Endothelial cell of umbilical vein (primary cell): Measurements from ENCODE around the gene NDC80. TPM values are rescaled to one million over a fixed set of nuclear protein-coding genes. Genes with fewer than 3 reads are reported as not detected.

Experiments used
- BruUV-seq: library from RNA; stranded (reverse); fragments of 400-500 nt; replicated peaks from 2 replicates; lab custom pipeline; 2021; lab: Mats Ljungman, UMichigan
- CTCF ChIA-PET: fragments of 300-600, 350-600 bp; sonication (Branson Sonifier 250); formaldehyde crosslinking; loops from one replicate; lab custom pipeline; 2021; ENCODE audit warnings: antibody characterized with exemption, inconsistent platforms; lab: Charles Lee
- POLR2A ChIA-PET: fragments of 300-600, 350-600 bp; sonication (Branson Sonifier 250); formaldehyde crosslinking; loops from one replicate; lab custom pipeline; 2021; ENCODE audit warnings: antibody characterized with exemption, inconsistent platforms; lab: Charles Lee
- DNase-seq: peaks from one replicate; pipeline ENCODE4 v3.0.0-alpha.2; 2011; ENCODE audit warnings: low read depth, low spot score
- FAIRE-seq: peaks from 2 replicates; lab custom pipeline; 2011; peaks lifted over from hg19 to GRCh38; lab: Jason Lieb, UNC
- H2AFZ ChIP-seq: 2 replicates; pipeline ENCODE4 v1.6.0; 2012; ENCODE audit warnings: low read depth, low read length, control low read depth, inconsistent platforms
- H3K27ac ChIP-seq: 2 replicates; pipeline ENCODE4 v1.5.1; 2011; ENCODE audit warnings: low read depth, mild to moderate bottlenecking, control low read depth, low read length, moderate library complexity; ENCODE audit not compliant: insufficient read depth
- H3K27me3 ChIP-seq, 2 experiments: 2 replicates each; pipeline versions ENCODE4 v1.6.0 to v1.6.1; 2011; ENCODE audit warnings: low read length in 2 of 2, mixed read lengths in 1 of 2; ENCODE audit not compliant: control insufficient read depth in 2 of 2, insufficient read depth in 2 of 2
- H3K36me3 ChIP-seq, 2 experiments: 2 replicates in 1 of 2; 3 replicates in 1 of 2; pipeline ENCODE4 v1.5.1; 2011; ENCODE audit warnings: low read length in 2 of 2, mild to moderate bottlenecking in 1 of 2, moderate library complexity in 1 of 2; ENCODE audit not compliant: control insufficient read depth in 2 of 2, insufficient read depth in 2 of 2; ENCODE audit errors: extremely low read depth in 1 of 2
- H3K4me1 ChIP-seq: 3 replicates; pipeline ENCODE4 v1.5.1; 2011; ENCODE audit warnings: mild to moderate bottlenecking, low read length; ENCODE audit not compliant: control insufficient read depth, insufficient read depth; ENCODE audit errors: extremely low read depth
- H3K4me2 ChIP-seq: 2 replicates; pipeline ENCODE4 v1.6.1; 2011; ENCODE audit warnings: low read length, control low read depth, mixed read lengths; ENCODE audit not compliant: insufficient read depth
- H3K4me3 ChIP-seq, 3 experiments: fragments of 200-600 bp in 1 of 3; sonication (generic), shearing (Covaris generic) in 1 of 3; replicated peaks in 1 of 3; 2 replicates each; pipeline ENCODE4 v1.5.1; 2011 to 2016; ENCODE audit warnings: control low read depth in 3 of 3, low read length in 3 of 3, mild to moderate bottlenecking in 2 of 3, inconsistent platforms in 1 of 3, low read depth in 1 of 3, moderate library complexity in 1 of 3; ENCODE audit not compliant: insufficient read depth in 1 of 3
- H3K79me2 ChIP-seq: 2 replicates; pipeline ENCODE4 v1.6.0; 2012; ENCODE audit warnings: low read length, inconsistent platforms; ENCODE audit not compliant: control insufficient read depth, insufficient read depth
- H3K9ac ChIP-seq: replicated peaks from 2 replicates; pipeline ENCODE3; 2011; ENCODE audit warnings: low read length, control low read depth; ENCODE audit not compliant: insufficient read depth; ENCODE audit errors: extremely low read depth
- H3K9me1 ChIP-seq: replicated peaks from 3 replicates; pipeline ENCODE4 v1.6.0; 2011; ENCODE audit warnings: mild to moderate bottlenecking, low read length; ENCODE audit not compliant: control insufficient read depth, insufficient read depth; ENCODE audit errors: extremely low read depth
- H3K9me3 ChIP-seq: replicated peaks from 2 replicates; pipeline ENCODE4 v1.5.1; 2012; ENCODE audit warnings: low read length, inconsistent platforms; ENCODE audit not compliant: control insufficient read depth, insufficient read depth
- H4K20me1 ChIP-seq: replicated peaks from 2 replicates; pipeline ENCODE3; 2011; ENCODE audit warnings: mild to moderate bottlenecking, low read length; ENCODE audit not compliant: control insufficient read depth, insufficient read depth; ENCODE audit errors: extremely low read depth
- EZH2 ChIP-seq: IDR thresholded peaks from 2 replicates; pipeline ENCODE4 v1.6.1; 2012; ENCODE audit warnings: borderline replicate concordance, low read depth, mild to moderate bottlenecking, moderate library complexity, low read length, inconsistent platforms; ENCODE audit not compliant: severe bottlenecking
- FOS ChIP-seq: IDR thresholded peaks from 2 replicates; pipeline ENCODE4 v1.6.1; 2011; ENCODE audit warnings: mild to moderate bottlenecking, low read length, moderate library complexity, borderline replicate concordance; ENCODE audit not compliant: insufficient read depth
- GATA2 ChIP-seq: IDR thresholded peaks from 2 replicates; pipeline ENCODE4 v1.7.0; 2011; ENCODE audit warnings: low read depth, mild to moderate bottlenecking, moderate library complexity, mixed read lengths, low read length; ENCODE audit not compliant: insufficient read length, insufficient read depth
- JUN ChIP-seq: IDR thresholded peaks from 2 replicates; pipeline ENCODE4 v1.6.1; 2011; ENCODE audit warnings: borderline replicate concordance, low read depth; ENCODE audit not compliant: insufficient read length, insufficient read depth
- MYC ChIP-seq: IDR thresholded peaks from one replicate; pipeline ENCODE4 v1.6.1; 2011; ENCODE audit warnings: mild to moderate bottlenecking, low read depth, low read length
- POLR2A ChIP-seq: IDR thresholded peaks from 2 replicates; pipeline ENCODE4 v1.6.1; 2012; ENCODE audit warnings: low read depth, mild to moderate bottlenecking, control low read depth, low read length
- POLR2AphosphoS5 ChIP-seq: IDR thresholded peaks from 2 replicates; pipeline ENCODE4 v1.6.1; 2012; ENCODE audit warnings: low read depth, mild to moderate bottlenecking, control low read depth, low read length, moderate library complexity; ENCODE audit not compliant: insufficient read depth
- dilution Hi-C: fragments of 300-500 bp; cut with MboI; formaldehyde crosslinking; loops from one replicate; pipeline ENCODE4 v1.15.0; 2019; ENCODE audit warnings: low sequenced_read_pairs; ENCODE audit not compliant: extremely low pct_ligation_motif_present
- intact Hi-C: fragments of 100-400 bp; cut with micrococcal nuclease; formaldehyde crosslinking; loops from one replicate; pipeline ENCODE4 v1.10.0; 2022
- polyA plus RNA-seq, 4 experiments: library from polyadenylated mRNA; depleted of rRNA in 3 of 4; stranded (reverse) in 3 of 4; unstranded in 1 of 4; fragments of >200 nt; gene quantifications; 2 replicates each; pipeline versions ENCODE4 v1.2.1 to v1.2.3, GENCODE V29; 2011 to 2012; ENCODE audit warnings: missing spikeins in 1 of 4
- total RNA-seq: library from RNA; stranded (reverse); gene quantifications from 2 replicates; pipeline ENCODE4 v1.2.3, GENCODE V29; 2021
- TF ChIP-seq, protein P1 (sequence below), 2 donors: IDR thresholded peaks; 1 replicate in 1 of 2; 2 replicates in 1 of 2; pipeline ENCODE4 v1.5.1; 2011; ENCODE audit warnings: low read length in 2 of 2, mild to moderate bottlenecking in 2 of 2, moderate library complexity in 2 of 2, control low read depth in 1 of 2, inconsistent platforms in 1 of 2, low read depth in 1 of 2; ENCODE audit not compliant: insufficient read depth in 1 of 2; ENCODE audit errors: extremely low read depth in 1 of 2
- TF ChIP-seq, protein P2 (sequence below): IDR thresholded peaks from 2 replicates; pipeline ENCODE4 v1.6.1; 2011; ENCODE audit not compliant: insufficient read depth, insufficient read length

NDC80 gene
- total and polyA plus RNA-seq, 2 donors (not counting 3 experiments of a cell fraction or from before 2014, with no cell fraction given), result 6.2 to 43.2 TPM

GRCh38 chr18:2644535-2644934 is 73.2 kb downstream of the NDC80 start:
- Histone ChIP-seq H2AFZ (no peak overlapping the region), H3K9me1 (no peaks in the 10 kb centered on the region), H3K27ac (no peak overlapping the region), H4K20me1 (no peaks in the 10 kb centered on the region), H3K9me3 (no peaks in the 10 kb centered on the region), H3K4me3 (no peak overlapping the region), H3K79me2 (no peaks in the 10 kb centered on the region), H3K4me2 (no peak overlapping the region), H3K4me1 (no peaks in the 10 kb centered on the region), H3K27me3 (peaks cover 2 to 6% of the 10 kb centered on the region in 2 experiments), H3K36me3 (no peaks in the 10 kb centered on the region), H3K9ac (no peak overlapping the region)
- TF ChIP-seq JUN (no peak), POLR2A (no peak), GATA2 (no peak), FOS (no peak), MYC (no peak), EZH2 (no peak), POLR2AphosphoS5 (no peak)
- TF ChIP-seq, protein P1, sequence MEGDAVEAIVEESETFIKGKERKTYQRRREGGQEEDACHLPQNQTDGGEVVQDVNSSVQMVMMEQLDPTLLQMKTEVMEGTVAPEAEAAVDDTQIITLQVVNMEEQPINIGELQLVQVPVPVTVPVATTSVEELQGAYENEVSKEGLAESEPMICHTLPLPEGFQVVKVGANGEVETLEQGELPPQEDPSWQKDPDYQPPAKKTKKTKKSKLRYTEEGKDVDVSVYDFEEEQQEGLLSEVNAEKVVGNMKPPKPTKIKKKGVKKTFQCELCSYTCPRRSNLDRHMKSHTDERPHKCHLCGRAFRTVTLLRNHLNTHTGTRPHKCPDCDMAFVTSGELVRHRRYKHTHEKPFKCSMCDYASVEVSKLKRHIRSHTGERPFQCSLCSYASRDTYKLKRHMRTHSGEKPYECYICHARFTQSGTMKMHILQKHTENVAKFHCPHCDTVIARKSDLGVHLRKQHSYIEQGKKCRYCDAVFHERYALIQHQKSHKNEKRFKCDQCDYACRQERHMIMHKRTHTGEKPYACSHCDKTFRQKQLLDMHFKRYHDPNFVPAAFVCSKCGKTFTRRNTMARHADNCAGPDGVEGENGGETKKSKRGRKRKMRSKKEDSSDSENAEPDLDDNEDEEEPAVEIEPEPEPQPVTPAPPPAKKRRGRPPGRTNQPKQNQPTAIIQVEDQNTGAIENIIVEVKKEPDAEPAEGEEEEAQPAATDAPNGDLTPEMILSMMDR (IDR thresholded peaks at IDR 0.05; ENCODE audit: extremely low read depth in 1 of 2, insufficient read depth in 1 of 2, low read depth in 1 of 2, low read length in 2 of 2), result no peak
- TF ChIP-seq, protein P2, sequence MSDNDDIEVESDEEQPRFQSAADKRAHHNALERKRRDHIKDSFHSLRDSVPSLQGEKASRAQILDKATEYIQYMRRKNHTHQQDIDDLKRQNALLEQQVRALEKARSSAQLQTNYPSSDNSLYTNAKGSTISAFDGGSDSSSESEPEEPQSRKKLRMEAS, result no peak
- dilution Hi-C loops (no loop called here), intact Hi-C loops (no loop called here)
- BruUV-seq, result no TSS peak
- FAIRE-seq, result no peak
- DNase-seq, result no peak
- ChIA-PET POLR2A (no interaction called here), CTCF (no interaction called here)
